Heart left ventricle (tissue), 13 donors: ENCODE measurements around the gene MEPE.

Source experiments
- POLR2A ChIP-seq, 2 donors: fragments of 450-650 bp; IDR thresholded peaks; one replicate each; pipeline ENCODE4 v1.6.1; 2017; ENCODE audit warnings: antibody characterized with exemption in 2 of 2, mild to moderate bottlenecking in 2 of 2, moderate library complexity in 2 of 2
- TF ChIP-seq, protein P1 (sequence below), 12 donors: fragments of 200-600 bp; sonication (generic) in 4 of 12; IDR thresholded peaks; one replicate each; pipeline versions ENCODE4 v1.5.0 to v1.8.0; 2018 to 2022; ENCODE audit warnings: antibody characterized with exemption in 12 of 12, mild to moderate bottlenecking in 5 of 12
- donor health status: ischemic (EF 13 %, LVEDD 7.1; RV severe dilation, severe dysfunction).
- donor health status: DM: no; HTN: yes; CAD: no.
- donor health status: DM: no; HTN: no; CAD: no.
- donor health status: ischemic (EF 25% LVEDD 6.9; RV normal size, moderate dysfunction).
- donor health status: ischemic (EF 25% LVEDD 5.7; RV mildly dilated, moderate dysfunction).
- donor health status: ischemic (EF 35%, LVEDD 5.7; RV mildly dilated, moderate dysfunction).
- donor health status: nonischemic (EF 11% LVEDD 7.7; RV severe dilation, severe dysfunction).
- donor health status: DM: yes; HTN: yes; CAD: no.
- donor health status: PGD.
- donor health status: ischemic (EF 29% LVEDD 5.4; RV normal size, mild dysfunction).
- donor health status: nonischemic (EF 23%, LVEDD 6.1; RV moderate dilation, normal function).

DNA sequence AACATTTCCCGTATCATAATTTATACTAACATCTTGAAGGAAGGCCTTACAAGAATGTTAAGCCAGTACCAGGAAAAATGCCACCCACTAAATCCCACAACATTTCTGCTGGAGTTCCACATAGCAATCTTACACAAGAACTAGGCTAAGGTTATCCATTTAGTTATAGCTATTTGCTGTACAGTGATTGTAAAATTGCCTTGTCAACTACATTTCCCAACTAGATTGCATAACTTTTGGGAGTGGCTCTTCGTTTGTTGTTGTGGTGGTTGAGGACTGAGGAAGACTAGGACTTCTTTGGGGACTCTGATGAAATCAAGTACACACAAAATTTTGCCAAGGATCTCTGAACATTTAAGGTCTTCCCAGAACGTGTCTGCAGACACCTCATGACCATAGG lies 25.4 kb upstream of the MEPE start:
- TF ChIP-seq, protein P1, sequence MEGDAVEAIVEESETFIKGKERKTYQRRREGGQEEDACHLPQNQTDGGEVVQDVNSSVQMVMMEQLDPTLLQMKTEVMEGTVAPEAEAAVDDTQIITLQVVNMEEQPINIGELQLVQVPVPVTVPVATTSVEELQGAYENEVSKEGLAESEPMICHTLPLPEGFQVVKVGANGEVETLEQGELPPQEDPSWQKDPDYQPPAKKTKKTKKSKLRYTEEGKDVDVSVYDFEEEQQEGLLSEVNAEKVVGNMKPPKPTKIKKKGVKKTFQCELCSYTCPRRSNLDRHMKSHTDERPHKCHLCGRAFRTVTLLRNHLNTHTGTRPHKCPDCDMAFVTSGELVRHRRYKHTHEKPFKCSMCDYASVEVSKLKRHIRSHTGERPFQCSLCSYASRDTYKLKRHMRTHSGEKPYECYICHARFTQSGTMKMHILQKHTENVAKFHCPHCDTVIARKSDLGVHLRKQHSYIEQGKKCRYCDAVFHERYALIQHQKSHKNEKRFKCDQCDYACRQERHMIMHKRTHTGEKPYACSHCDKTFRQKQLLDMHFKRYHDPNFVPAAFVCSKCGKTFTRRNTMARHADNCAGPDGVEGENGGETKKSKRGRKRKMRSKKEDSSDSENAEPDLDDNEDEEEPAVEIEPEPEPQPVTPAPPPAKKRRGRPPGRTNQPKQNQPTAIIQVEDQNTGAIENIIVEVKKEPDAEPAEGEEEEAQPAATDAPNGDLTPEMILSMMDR (IDR thresholded peaks at IDR 0.05): no peak
- TF ChIP-seq POLR2A (IDR thresholded peaks at IDR 0.05): no peak
